Neural crest cell (in vitro differentiated cells): Measurements from ENCODE around the gene MYO1C. TPM values are rescaled to one million over a fixed set of nuclear protein-coding genes. Genes with fewer than 3 reads are reported as not detected.
"Not testable (repeated sequence)": the region's sequence is repeated elsewhere in the genome, so short reads cannot be mapped to it uniquely, and the experiment has no call there.

Experiments used
- DNase-seq: peaks from one replicate; pipeline ENCODE4 v3.0.0; 2021; ENCODE audit warnings: low read depth, mixed read lengths, low spot score
- H3K27ac Mint-ChIP-seq: one replicate; pipeline ENCODE4 v1.8.0; 2021; ENCODE audit warnings: mild to moderate bottlenecking, mixed read lengths; ENCODE audit not compliant: unreplicated experiment
- H3K27me3 Mint-ChIP-seq: 2 replicates; pipeline ENCODE4 v1.8.0; 2021; ENCODE audit warnings: low read depth, mild to moderate bottlenecking, mixed read lengths
- H3K36me3 Mint-ChIP-seq: 2 replicates; pipeline ENCODE4 v1.8.0; 2021; ENCODE audit warnings: low read depth, mild to moderate bottlenecking, mixed read lengths
- H3K4me1 Mint-ChIP-seq: 2 replicates; pipeline ENCODE4 v1.8.0; 2021; ENCODE audit warnings: mixed read lengths
- H3K4me3 Mint-ChIP-seq: one replicate; pipeline ENCODE4 v1.8.0; 2021; ENCODE audit warnings: mild to moderate bottlenecking, mixed read lengths
- H3K9me3 Mint-ChIP-seq: 2 replicates; pipeline ENCODE4 v1.8.0; 2021; ENCODE audit warnings: mixed read lengths
- total RNA-seq: library from RNA; stranded (reverse); gene quantifications from 2 replicates; pipeline ENCODE4 v1.2.1, GENCODE V29; 2021
- TF ChIP-seq, protein P1 (sequence below): fragments of 200-600 bp; sonication (generic); conservative IDR thresholded peaks from 2 replicates; pipeline ENCODE4 v1.5.0; 2021; ENCODE audit warnings: antibody characterized with exemption, mild to moderate bottlenecking

The MYO1C gene
- total RNA-seq, 1 donor from 2014 or later = 53.2 TPM

DNA sequence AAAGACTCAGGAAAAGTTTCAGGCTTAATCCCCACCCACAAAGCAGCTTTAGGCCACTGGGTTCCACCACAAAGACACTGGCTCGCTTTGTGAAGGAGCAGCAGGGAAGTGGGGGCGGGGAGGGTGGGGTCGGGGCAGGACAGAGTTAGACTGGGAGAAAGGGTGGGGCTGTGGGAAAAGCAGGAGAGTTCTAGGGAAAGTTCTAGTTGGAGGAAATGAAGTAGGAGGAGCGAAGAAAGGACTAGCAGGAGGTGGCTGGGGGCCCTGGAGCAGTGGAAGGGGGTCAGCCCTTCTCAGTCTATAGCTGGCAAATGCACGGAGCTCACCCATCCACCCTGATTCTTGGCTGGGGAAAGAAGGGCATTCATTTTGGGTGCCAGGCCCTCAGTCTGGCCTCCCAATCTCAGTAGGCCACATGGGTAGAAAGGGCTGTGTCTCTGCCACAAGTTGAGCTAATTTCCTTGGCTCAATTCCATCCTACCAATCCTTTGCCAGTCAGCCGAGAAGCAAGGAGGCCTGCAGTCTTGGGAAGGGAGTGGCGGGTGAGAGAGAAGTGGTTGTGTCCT is 19.4 kb upstream of the MYO1C start:
- no peak for DNase-seq
- peaks cover 19% of the 10 kb centered on the region for H3K4me1 Mint-ChIP-seq

DNA sequence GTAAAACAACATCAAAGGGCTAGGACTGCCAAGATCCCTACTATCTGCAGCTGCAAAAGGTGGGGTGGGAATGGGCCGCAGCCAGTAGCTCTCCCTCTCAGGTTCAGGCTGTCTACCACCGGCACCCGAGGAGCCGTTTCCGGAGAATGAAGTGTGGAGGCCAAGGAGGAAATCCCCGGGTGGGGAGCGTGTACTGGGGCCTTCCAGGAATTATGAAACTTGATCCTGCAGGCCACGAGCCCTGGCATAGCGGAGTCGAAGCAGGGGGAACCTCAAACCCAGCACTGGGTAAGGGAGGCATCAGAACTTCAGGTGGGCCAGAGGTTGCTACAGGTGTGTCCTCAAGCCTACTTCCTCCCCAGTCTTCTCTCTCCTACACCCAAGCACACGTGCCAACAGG is 18.8 kb upstream of the MYO1C start:
- H3K36me3 Mint-ChIP-seq = no peaks in the 10 kb centered on the region
- H3K9me3 Mint-ChIP-seq = no peaks in the 10 kb centered on the region
- peak overlapping the region; percentile 57 for H3K27ac Mint-ChIP-seq
- peaks cover 19% of the 10 kb centered on the region for H3K4me1 Mint-ChIP-seq
- DNase-seq = no peak
- TF ChIP-seq, protein P1, sequence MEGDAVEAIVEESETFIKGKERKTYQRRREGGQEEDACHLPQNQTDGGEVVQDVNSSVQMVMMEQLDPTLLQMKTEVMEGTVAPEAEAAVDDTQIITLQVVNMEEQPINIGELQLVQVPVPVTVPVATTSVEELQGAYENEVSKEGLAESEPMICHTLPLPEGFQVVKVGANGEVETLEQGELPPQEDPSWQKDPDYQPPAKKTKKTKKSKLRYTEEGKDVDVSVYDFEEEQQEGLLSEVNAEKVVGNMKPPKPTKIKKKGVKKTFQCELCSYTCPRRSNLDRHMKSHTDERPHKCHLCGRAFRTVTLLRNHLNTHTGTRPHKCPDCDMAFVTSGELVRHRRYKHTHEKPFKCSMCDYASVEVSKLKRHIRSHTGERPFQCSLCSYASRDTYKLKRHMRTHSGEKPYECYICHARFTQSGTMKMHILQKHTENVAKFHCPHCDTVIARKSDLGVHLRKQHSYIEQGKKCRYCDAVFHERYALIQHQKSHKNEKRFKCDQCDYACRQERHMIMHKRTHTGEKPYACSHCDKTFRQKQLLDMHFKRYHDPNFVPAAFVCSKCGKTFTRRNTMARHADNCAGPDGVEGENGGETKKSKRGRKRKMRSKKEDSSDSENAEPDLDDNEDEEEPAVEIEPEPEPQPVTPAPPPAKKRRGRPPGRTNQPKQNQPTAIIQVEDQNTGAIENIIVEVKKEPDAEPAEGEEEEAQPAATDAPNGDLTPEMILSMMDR = no peak
- no peak overlapping the region for H3K4me3 Mint-ChIP-seq
- H3K27me3 Mint-ChIP-seq = no peaks in the 10 kb centered on the region

More for the DNA sequence above, 19.4 kb upstream of the MYO1C start:
- Mint-ChIP-seq H3K36me3 (no peaks in the 10 kb centered on the region), H3K27me3 (no peaks in the 10 kb centered on the region), H3K27ac (peak overlapping the region; percentile 57), H3K9me3 (no peaks in the 10 kb centered on the region), H3K4me3 (peak overlapping the region; percentile 49)
- TF ChIP-seq, protein P1 = no peak

DNA sequence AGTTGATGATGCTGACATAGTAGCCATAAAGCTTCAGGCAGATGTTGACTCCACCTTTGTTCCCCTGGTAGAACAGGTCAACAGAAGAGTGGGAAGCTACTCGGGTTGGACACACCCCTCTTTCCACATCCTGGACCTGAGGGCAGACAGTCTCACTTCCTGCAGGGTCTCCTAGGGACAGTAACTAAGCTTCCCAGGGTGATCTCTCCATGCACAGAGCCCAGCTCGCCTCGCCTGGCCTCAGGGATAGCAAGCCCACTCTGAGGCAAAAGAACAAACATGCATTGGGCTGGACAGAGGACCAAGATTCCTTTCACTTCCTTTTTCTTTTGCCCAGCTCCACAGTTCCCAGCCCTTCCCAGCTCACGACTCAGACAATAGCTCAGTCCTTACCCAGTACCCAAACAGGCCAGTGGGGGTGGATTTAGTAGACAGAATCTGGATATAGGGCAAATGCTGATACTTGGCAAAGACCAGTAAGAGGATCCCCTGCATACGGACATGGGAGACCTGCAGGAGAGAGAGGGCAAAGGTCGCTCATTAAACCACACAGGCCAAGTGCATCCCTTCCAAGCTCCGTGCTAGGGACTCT is 16.9 kb upstream of the MYO1C start:
- peak overlapping the region; percentile 41 for H3K4me3 Mint-ChIP-seq
- H3K9me3 Mint-ChIP-seq = no peaks in the 10 kb centered on the region
- no peaks in the 10 kb centered on the region for H3K36me3 Mint-ChIP-seq
- H3K27me3 Mint-ChIP-seq = no peaks in the 10 kb centered on the region
- no peak for DNase-seq
- TF ChIP-seq, protein P1 = no peak
- peak overlapping the region; percentile 73 for H3K27ac Mint-ChIP-seq
- H3K4me1 Mint-ChIP-seq = peaks cover 9% of the 10 kb centered on the region

DNA sequence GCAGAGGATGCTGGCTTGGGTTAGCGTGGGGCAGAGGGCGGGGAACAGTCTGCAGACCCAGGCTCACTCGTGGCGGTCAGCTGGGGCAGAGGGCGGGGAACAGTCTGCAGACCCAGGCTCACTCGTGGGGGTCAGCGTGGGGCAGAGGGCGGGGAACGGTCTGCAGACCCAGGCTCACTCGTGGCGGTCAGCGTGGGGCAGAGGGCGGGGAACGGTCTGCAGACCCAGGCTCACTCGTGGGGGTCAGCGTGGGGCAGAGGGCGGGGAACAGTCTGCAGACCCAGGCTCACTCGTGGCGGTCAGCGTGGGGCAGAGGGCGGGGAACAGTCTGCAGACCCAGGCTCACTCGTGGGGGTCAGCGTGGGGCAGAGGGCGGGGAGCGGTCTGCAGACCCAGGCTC is 16.2 kb upstream of the MYO1C start:
- peaks cover 11% of the 10 kb centered on the region for H3K4me1 Mint-ChIP-seq
- not testable (repeated sequence) for H3K4me3 Mint-ChIP-seq, H3K27me3 Mint-ChIP-seq, H3K27ac Mint-ChIP-seq, H3K36me3 Mint-ChIP-seq, H3K9me3 Mint-ChIP-seq, DNase-seq

DNA sequence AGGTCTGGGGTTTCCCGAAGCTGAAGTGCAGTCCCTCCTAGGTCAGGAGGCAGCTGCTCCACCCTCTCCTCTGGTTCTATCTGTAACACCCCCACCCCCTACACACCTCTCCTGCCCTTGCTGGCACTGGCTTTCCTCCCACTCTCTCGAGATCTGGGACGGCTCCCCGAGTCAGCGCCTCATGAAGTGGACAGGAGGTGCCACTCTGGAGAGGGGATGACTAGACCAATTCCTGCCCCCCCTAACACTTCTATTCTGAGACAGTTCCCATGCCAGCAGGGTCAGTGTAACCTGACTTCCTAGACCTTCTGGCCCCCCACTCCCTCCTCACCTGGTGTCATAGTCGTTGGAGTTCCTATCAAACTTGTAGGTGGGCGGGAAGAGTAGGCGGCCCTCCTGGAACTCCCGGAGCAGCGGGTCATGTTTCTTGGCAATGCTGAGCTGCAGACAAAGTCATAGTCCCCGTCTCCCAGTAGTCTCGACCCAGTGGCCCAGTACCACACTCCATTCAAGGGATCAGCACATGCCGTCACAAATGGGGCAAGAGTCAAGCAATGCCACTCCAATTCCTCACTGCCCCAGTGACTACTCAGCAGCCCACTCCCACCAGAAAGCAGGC is 14.3 kb upstream of the MYO1C start:
- no peaks in the 10 kb centered on the region for H3K36me3 Mint-ChIP-seq
- peaks cover 8% of the 10 kb centered on the region for H3K4me1 Mint-ChIP-seq
- H3K9me3 Mint-ChIP-seq = no peaks in the 10 kb centered on the region
- TF ChIP-seq, protein P1 = no peak
- no peaks in the 10 kb centered on the region for H3K27me3 Mint-ChIP-seq
- no peak overlapping the region for H3K27ac Mint-ChIP-seq
- H3K4me3 Mint-ChIP-seq = no peak overlapping the region
- no peak for DNase-seq

DNA sequence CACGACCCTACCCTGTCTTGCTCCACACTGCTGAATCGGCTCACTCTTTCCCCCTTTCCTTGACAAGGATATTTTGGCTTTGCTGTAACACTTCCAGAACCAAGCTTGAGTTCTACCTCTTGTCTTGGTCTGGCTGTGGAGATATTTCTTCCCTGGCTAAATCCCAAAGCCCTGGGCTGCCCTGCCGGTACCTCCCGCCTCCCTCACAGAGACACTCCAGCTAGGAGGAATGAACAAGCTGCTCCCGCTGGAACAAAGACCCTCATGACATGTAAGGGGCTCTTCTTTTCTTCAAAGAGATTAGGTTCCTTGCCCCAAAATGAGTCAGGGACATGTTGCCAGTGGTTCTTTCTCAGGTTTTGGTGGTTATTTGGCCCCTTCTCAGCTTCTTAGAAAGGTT is 13.1 kb upstream of the MYO1C start:
- no peak overlapping the region for H3K27ac Mint-ChIP-seq

More for the DNA sequence above, 13.1 kb upstream of the MYO1C start:
- Mint-ChIP-seq H3K4me1 (peaks cover 8% of the 10 kb centered on the region), H3K9me3 (no peaks in the 10 kb centered on the region), H3K36me3 (no peaks in the 10 kb centered on the region), H3K27me3 (no peaks in the 10 kb centered on the region), H3K4me3 (no peak overlapping the region)
- no peak for DNase-seq
- TF ChIP-seq, protein P1 = no peak
